ENCODE data around the gene CELF6. TPM values are rescaled to one million over a fixed set of nuclear protein-coding genes. Genes with fewer than 3 reads are reported as not detected.

CELF6 gene
- total RNA-seq, 4 donors from 2014 or later: 1.2 to 1.8 (median 1.5) TPM

DNA sequence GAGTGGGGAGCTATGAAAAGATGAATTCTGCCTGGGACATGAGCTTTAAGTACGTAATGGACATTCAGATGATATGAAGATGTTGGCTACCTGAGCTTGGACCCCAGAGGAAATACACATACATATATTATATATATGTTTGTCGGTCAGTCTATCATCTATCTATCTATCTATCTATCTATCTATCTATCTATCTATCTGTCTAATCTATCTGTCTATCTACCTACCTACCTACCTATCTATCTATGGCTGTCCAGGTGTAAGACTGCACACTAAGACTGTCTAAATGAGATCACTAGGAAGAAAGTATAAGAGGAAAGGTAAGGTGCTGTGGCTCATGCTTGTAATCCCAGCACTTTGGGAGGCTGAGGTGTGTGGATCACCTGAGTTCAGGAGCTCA, 18.2 kb upstream of the CELF6 start:
- intact Hi-C loops (cut with DNase I; ENCODE audit: low total_unique reads): no loop called here

DNA sequence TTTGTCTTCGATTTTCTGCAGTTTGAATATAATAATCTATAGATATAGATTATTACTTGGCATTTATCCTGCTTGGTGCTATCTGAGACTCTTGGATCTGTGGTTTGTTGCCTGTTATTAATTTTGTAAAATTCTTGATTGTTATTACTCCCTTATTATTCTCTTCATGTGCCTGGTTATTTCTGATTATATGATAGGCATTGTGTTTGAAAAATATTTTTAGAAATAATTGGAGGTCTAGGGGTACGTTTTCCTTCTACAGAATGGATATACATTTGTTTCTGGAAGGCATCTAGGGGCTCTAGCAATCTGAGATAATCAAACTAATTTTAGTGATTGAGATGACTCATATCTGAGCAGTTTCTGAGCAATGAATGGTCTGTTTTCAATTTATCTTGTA, 14.9 kb upstream of the CELF6 start:
- no peak overlapping the region for H3K4me3 ChIP-seq (ENCODE audit: low read depth, poor library complexity, severe bottlenecking)
- TF ChIP-seq, protein P1, sequence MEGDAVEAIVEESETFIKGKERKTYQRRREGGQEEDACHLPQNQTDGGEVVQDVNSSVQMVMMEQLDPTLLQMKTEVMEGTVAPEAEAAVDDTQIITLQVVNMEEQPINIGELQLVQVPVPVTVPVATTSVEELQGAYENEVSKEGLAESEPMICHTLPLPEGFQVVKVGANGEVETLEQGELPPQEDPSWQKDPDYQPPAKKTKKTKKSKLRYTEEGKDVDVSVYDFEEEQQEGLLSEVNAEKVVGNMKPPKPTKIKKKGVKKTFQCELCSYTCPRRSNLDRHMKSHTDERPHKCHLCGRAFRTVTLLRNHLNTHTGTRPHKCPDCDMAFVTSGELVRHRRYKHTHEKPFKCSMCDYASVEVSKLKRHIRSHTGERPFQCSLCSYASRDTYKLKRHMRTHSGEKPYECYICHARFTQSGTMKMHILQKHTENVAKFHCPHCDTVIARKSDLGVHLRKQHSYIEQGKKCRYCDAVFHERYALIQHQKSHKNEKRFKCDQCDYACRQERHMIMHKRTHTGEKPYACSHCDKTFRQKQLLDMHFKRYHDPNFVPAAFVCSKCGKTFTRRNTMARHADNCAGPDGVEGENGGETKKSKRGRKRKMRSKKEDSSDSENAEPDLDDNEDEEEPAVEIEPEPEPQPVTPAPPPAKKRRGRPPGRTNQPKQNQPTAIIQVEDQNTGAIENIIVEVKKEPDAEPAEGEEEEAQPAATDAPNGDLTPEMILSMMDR (IDR thresholded peaks at IDR 0.05): no peak
- TF ChIP-seq POLR2A (IDR thresholded peaks at IDR 0.05): no peak
- no peak for DNase-seq (ENCODE audit: low spot score in 2 of 2)
- intact Hi-C loops (cut with DNase I; ENCODE audit: low total_unique reads): no loop called here
- 84 to 97% methylated on average over 2 of the region's 2 CpGs for WGBS, 2 donors

More for the DNA sequence above, 18.2 kb upstream of the CELF6 start:
- WGBS, 2 donors: 98 to 99% methylated on average over 2 of the region's 2 CpGs
- TF ChIP-seq POLR2A (IDR thresholded peaks at IDR 0.05): no peak
- TF ChIP-seq, protein P1 (IDR thresholded peaks at IDR 0.05): no peak
- no peak for DNase-seq (ENCODE audit: low spot score in 2 of 2)
- no peak overlapping the region for H3K4me3 ChIP-seq (ENCODE audit: low read depth, poor library complexity, severe bottlenecking)

DNA sequence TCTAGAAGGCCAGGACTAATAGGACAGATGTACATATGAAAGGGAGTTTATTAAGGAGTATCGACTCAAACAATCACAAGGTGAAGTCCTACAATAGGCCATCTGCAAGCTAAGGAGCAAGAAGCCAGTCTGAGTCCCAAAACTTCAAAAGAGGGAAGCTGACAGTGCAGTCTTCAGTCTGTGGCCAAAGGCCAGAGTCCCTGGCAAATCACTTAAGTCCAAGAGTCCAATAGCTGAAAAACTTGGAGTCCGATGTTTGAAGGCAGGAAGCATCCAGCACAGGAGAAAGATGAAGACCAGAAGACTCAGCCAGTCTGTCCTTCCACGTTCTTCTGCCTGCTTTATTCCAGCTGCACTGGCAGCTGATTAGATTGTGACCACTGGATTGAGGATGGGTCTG, 11.1 kb upstream of the CELF6 start:
- TF ChIP-seq, protein P1 (IDR thresholded peaks at IDR 0.05): no peak
- no peak for TF ChIP-seq POLR2A (IDR thresholded peaks at IDR 0.05)
- no peak overlapping the region for H3K4me3 ChIP-seq (ENCODE audit: low read depth, poor library complexity, severe bottlenecking)
- peak in 1 of 2 donors; percentile 49 for DNase-seq (ENCODE audit: low spot score in 2 of 2)
- intact Hi-C loops (cut with DNase I; ENCODE audit: low total_unique reads): no loop called here
- WGBS, 2 donors: 93 to 94% methylated on average over 3 of the region's 3 CpGs

DNA sequence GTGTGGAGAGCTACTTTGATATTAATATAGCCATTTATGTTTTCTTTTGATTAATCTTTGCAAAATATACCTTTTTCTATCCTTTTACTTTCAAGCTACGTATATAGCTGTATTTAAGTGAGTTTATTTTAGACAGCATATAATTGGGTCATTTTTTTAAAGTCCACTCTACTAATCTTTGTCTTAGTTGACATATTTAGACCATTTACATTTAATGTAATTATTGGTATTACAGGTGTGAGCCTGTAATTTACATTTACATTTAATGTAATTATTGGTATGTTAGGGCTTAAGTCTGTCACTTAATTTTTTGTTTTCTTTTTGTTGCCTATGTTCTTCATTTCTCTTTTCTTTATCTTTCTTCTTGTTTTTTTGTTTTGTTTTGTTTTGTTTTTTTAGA, 3.8 kb upstream of the CELF6 start:
- WGBS, 2 donors: 95 to 98% methylated on average over 1 of the region's 1 CpG
- intact Hi-C loops (cut with DNase I; ENCODE audit: low total_unique reads): no loop called here
- no peak for DNase-seq (ENCODE audit: low spot score in 2 of 2)
- H3K4me3 ChIP-seq (ENCODE audit: low read depth, poor library complexity, severe bottlenecking): no peak overlapping the region
- no peak for TF ChIP-seq POLR2A (IDR thresholded peaks at IDR 0.05)
- TF ChIP-seq, protein P1 (IDR thresholded peaks at IDR 0.05): no peak

DNA sequence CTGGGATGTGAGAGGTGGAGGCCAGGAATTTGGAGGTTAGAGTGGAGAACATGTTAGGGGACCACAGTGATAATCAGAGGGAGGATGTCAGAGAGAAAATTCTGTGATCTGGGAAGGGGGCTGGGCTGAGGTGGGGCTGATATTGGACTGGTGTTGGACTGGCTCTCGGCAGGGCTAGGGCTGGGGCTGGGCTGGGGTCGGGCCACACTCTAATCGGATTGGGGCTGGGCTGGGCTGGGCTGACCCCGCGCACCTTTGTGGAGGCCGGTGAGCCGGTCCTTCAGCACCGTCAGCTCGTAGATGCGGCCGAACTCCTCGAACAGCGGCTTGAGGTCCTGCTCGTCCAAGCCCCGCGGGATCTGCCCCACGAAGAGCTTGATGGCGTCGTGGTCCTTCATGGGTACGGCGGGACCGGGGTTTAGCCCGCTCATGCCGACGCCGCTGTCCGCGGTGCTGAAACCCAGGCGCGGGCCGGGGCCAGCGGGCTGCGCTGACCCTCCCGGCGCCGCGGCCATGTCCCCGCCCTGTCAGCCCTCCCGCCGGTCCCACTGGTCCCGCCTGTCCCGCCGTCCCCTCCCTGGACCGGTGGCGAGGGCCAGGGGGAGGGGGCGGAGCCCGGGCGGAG, 485 bp downstream of the CELF6 start:
- no peak overlapping the region for H3K4me3 ChIP-seq (ENCODE audit: low read depth, poor library complexity, severe bottlenecking)
- DNase-seq (ENCODE audit: low spot score in 2 of 2): peak in 1 of 2 donors; percentile 89
- TF ChIP-seq, protein P1 (IDR thresholded peaks at IDR 0.05): no peak
- no peak for TF ChIP-seq POLR2A (IDR thresholded peaks at IDR 0.05)
- intact Hi-C loops (cut with DNase I; ENCODE audit: low total_unique reads): no loop called here
- WGBS, 2 donors: 39 to 45% methylated on average over 7 to 10 of the region's 48 CpGs

DNA sequence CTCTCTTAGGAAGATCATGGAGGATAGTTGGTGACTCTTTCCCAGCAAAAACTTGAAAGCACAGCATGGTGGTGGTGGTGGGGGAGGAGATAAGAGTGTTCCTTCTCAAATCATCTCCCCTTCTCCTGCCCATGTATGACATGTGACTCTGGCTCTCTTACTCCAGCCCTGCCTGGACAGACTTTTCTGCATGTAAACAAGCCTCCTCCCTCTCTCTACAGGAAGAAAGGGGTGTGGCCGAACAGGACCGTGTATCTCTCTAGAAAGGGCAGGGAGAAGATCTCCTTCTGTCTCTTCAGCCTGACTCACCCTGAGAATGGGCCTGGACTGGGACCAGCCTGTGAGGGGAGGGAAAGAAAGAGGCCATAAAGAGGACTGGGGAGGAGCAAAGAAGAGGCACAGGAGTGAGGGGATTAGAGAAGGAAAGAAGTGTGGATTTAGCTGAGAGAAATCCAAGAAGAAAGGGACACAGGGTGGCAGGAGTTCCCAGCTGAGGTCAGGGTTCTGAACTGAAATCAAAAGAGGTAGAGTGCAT, 1.5 kb downstream of the CELF6 start:
- H3K4me3 ChIP-seq (ENCODE audit: low read depth, poor library complexity, severe bottlenecking): no peak overlapping the region
- peak in 1 of 2 donors; percentile 45 for DNase-seq (ENCODE audit: low spot score in 2 of 2)
- no peak for TF ChIP-seq POLR2A (IDR thresholded peaks at IDR 0.05)
- TF ChIP-seq, protein P1 (IDR thresholded peaks at IDR 0.05): no peak
- 22 to 35% methylated on average over 2 of the region's 2 CpGs for WGBS, 2 donors
- intact Hi-C loops (cut with DNase I; ENCODE audit: low total_unique reads): no loop called here

Data from lower leg skin (tissue), 4 donors.